OCI-LY1 (cell line): ENCODE data around the gene CDCA7L.
"Not testable (repeated sequence)": the region's sequence is repeated elsewhere in the genome, so short reads cannot be mapped to it uniquely, and the experiment has no call there.

Source experiments
- H2AFZ ChIP-seq: fragments of 200-600 bp; sonication (generic), shearing (Covaris generic); 2 replicates; pipeline ENCODE4 v1.6.0; 2014; ENCODE audit warnings: antibody characterized with exemption, mild to moderate bottlenecking, low read length
- H3F3A ChIP-seq: fragments of 200-600 bp; sonication (generic), shearing (Covaris generic); 2 replicates; pipeline ENCODE4 v1.6.0; 2014; ENCODE audit warnings: mild to moderate bottlenecking, antibody characterized with exemption, low read length, moderate library complexity; ENCODE audit not compliant: insufficient read depth
- H3K27ac ChIP-seq: fragments of 200-600 bp; sonication (generic); 2 replicates; pipeline ENCODE4 v1.5.1; 2014; ENCODE audit warnings: low read length, mixed run types, mild to moderate bottlenecking, low read depth; ENCODE audit not compliant: poor library complexity, severe bottlenecking
- H3K27me3 ChIP-seq: fragments of 200-600 bp; sonication (generic); 2 replicates; pipeline ENCODE4 v1.6.0; 2014; ENCODE audit warnings: antibody characterized with exemption, mild to moderate bottlenecking, low read length, moderate library complexity; ENCODE audit not compliant: insufficient read depth
- H3K36me3 ChIP-seq: fragments of 200-600 bp; sonication (generic); 2 replicates; pipeline ENCODE4 v1.6.1; 2014; ENCODE audit warnings: mild to moderate bottlenecking, antibody characterized with exemption, low read length, moderate library complexity, mixed read lengths; ENCODE audit not compliant: insufficient read depth
- H3K4me1 ChIP-seq: fragments of 200-600 bp; sonication (generic); 2 replicates; pipeline ENCODE4 v1.5.1; 2014; ENCODE audit warnings: mild to moderate bottlenecking, low read length, moderate library complexity; ENCODE audit not compliant: insufficient read depth, severe bottlenecking
- H3K4me2 ChIP-seq: fragments of 200-600 bp; sonication (generic), shearing (Covaris generic); 2 replicates; pipeline ENCODE4 v1.6.1; 2014; ENCODE audit warnings: low read length
- H3K4me3 ChIP-seq: fragments of 200-600 bp; sonication (generic); 2 replicates; pipeline ENCODE4 v1.5.1; 2014; ENCODE audit warnings: low read length, low read depth, mild to moderate bottlenecking, mixed read lengths; ENCODE audit not compliant: poor library complexity, severe bottlenecking
- H3K79me2 ChIP-seq: fragments of 200-600 bp; shearing (Covaris generic); 2 replicates; pipeline ENCODE4 v1.6.1; 2016; ENCODE audit warnings: mixed run types, low read length, mixed read lengths; ENCODE audit not compliant: insufficient read depth
- H3K9ac ChIP-seq: fragments of 200-600 bp; sonication (generic), shearing (Covaris generic); 2 replicates; pipeline ENCODE4 v1.6.1; 2014; ENCODE audit warnings: mild to moderate bottlenecking, low read length, mixed read lengths
- H3K9me2 ChIP-seq: fragments of 200-600 bp; sonication (generic), shearing (Covaris generic); 2 replicates; pipeline ENCODE4 v1.6.1; 2014; ENCODE audit warnings: low read depth, mild to moderate bottlenecking, low read length, mixed read lengths
- H3K9me3 ChIP-seq: fragments of 200-600 bp; shearing (Covaris generic); 2 replicates; pipeline ENCODE4 v1.6.1; 2014; ENCODE audit warnings: low read length, mixed read lengths
- H4K20me1 ChIP-seq: fragments of 200-600 bp; sonication (generic), shearing (Covaris generic); 2 replicates; pipeline ENCODE4 v1.6.0; 2016; ENCODE audit warnings: mild to moderate bottlenecking, low read length; ENCODE audit not compliant: insufficient read depth
- EZH2 ChIP-seq: fragments of 200-600 bp; sonication (generic), shearing (Covaris generic); IDR thresholded peaks from 2 replicates; pipeline ENCODE4 v1.8.0; 2017; ENCODE audit warnings: borderline replicate concordance, mixed run types, mild to moderate bottlenecking, antibody characterized with exemption, low read length, moderate library complexity, mixed read lengths
- TF ChIP-seq, protein P1 (sequence below): fragments of 200-600 bp; sonication (generic), shearing (Covaris generic); IDR thresholded peaks from 2 replicates; pipeline ENCODE4 v1.5.1; 2017; ENCODE audit warnings: mild to moderate bottlenecking, antibody characterized with exemption, low read length, moderate library complexity, mixed read lengths

The CDCA7L gene

DNA sequence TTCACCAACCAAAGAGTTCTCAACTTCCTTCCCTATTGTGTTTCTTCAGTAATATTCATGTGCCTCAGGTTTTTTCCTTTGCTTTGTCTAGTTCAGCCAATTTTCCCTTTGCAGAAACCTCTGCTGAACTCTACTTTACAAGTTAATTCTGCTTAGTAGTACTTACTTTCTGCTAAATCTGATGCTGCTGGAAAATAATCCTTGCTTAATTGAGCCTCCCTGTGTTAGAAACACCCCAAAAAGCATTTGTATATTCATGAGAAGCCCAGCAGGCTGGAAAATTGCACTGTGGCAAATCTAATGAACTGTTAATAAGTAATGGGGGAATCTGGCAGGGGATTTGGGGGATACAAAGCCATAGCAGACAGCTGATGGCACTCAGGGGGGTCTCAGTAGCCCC lies 78.5 kb downstream of the CDCA7L start:
- Histone ChIP-seq H3K4me2 (no peak overlapping the region), H3K4me3 (no peak overlapping the region), H3K27ac (no peak overlapping the region)

DNA sequence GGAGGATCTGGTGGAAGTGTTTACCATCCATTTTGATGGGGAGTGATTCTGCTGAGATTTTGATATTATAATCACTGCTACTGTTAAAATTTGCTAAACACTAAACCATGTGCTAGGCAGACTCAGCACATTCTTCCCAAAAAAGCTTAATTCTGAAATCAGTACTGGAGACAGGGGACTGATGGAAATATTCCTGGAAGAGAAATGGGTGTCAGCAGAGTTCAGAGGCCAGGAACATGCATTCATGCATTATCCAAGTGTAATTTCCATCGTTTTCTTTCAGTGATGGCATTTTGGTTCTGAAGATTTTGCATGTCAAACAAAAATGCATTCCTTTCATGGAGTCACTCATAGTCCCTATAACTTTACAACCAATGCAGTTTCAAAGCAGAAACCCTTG lies 79.0 kb downstream of the CDCA7L start:
- H3K79me2 ChIP-seq: no peaks in the 10 kb centered on the region
- H3K9ac ChIP-seq: no peak overlapping the region
- no peaks in the 10 kb centered on the region for H4K20me1 ChIP-seq
- TF ChIP-seq EZH2: no peak
- TF ChIP-seq, protein P1, sequence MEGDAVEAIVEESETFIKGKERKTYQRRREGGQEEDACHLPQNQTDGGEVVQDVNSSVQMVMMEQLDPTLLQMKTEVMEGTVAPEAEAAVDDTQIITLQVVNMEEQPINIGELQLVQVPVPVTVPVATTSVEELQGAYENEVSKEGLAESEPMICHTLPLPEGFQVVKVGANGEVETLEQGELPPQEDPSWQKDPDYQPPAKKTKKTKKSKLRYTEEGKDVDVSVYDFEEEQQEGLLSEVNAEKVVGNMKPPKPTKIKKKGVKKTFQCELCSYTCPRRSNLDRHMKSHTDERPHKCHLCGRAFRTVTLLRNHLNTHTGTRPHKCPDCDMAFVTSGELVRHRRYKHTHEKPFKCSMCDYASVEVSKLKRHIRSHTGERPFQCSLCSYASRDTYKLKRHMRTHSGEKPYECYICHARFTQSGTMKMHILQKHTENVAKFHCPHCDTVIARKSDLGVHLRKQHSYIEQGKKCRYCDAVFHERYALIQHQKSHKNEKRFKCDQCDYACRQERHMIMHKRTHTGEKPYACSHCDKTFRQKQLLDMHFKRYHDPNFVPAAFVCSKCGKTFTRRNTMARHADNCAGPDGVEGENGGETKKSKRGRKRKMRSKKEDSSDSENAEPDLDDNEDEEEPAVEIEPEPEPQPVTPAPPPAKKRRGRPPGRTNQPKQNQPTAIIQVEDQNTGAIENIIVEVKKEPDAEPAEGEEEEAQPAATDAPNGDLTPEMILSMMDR: no peak
- H2AFZ ChIP-seq: no peak overlapping the region
- no peak overlapping the region for H3K4me3 ChIP-seq
- H3K27ac ChIP-seq: no peak overlapping the region
- H3K4me2 ChIP-seq: no peak overlapping the region
- H3K27me3 ChIP-seq: no peaks in the 10 kb centered on the region
- no peaks in the 10 kb centered on the region for H3K9me2 ChIP-seq
- H3K36me3 ChIP-seq: no peaks in the 10 kb centered on the region
- H3K9me3 ChIP-seq: no peaks in the 10 kb centered on the region
- no peaks in the 10 kb centered on the region for H3K4me1 ChIP-seq
- H3F3A ChIP-seq: no peaks in the 10 kb centered on the region

More for the DNA sequence above, 78.5 kb downstream of the CDCA7L start:
- H3K36me3 ChIP-seq: no peaks in the 10 kb centered on the region
- H3K9me3 ChIP-seq: no peaks in the 10 kb centered on the region
- H3F3A ChIP-seq: no peaks in the 10 kb centered on the region
- H3K9me2 ChIP-seq: no peaks in the 10 kb centered on the region
- H2AFZ ChIP-seq: no peak overlapping the region
- H4K20me1 ChIP-seq: no peaks in the 10 kb centered on the region
- H3K4me1 ChIP-seq: no peaks in the 10 kb centered on the region
- TF ChIP-seq, protein P1: no peak
- TF ChIP-seq EZH2: no peak
- H3K27me3 ChIP-seq: no peaks in the 10 kb centered on the region
- H3K9ac ChIP-seq: no peak overlapping the region
- H3K79me2 ChIP-seq: no peaks in the 10 kb centered on the region

DNA sequence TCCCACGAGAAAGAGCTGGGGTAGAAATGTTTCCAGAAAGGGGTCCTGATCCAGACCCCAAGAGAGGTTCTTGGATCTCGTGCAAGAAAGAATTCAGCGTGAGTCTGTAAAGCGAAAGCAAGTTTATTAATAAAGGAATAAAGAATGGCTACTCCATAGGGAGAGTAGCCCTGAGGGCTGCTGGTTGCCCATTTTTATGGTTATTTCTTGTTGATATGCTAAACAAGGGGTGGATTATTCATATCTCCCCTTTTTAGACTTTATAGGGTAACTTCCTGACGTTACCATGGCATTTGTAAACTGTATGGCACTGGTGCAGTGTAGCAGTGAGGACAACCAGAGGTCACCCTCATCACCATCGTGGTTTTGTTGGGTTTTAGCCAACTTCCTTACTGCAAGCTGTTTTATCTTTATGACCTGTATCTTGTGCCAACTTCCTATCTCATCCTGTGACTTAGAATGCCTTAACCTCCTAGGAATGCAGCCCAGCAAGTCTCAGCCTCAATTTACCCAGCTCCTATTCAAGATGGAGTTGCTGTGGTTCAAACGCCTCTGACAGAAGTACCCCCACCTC lies 80.0 kb downstream of the CDCA7L start:
- not testable (repeated sequence) for H3K27me3 ChIP-seq, H3K79me2 ChIP-seq, H3K9ac ChIP-seq, H3K4me2 ChIP-seq, H3K27ac ChIP-seq, H4K20me1 ChIP-seq, H2AFZ ChIP-seq, H3K36me3 ChIP-seq, H3K9me2 ChIP-seq, H3K4me3 ChIP-seq, H3F3A ChIP-seq, H3K4me1 ChIP-seq, H3K9me3 ChIP-seq

DNA sequence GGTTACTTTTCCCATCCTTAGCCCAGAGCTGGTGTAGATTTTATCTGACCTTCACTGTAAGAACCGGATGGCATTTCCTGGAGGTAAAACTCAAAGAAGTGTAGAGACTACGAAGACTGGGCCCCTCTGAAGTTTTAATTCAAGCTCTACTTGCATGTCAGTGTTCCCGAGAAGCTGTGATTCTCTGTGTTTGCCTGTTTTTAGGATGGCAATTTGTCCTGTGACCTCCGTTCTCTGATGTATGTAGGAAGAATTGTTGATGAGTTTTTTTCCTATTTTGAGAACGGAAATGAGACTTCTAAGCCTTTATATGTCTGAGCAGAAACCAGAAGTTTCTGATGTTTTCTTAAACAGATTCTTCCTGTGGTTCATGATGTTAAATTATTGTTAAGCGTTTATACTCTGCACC lies 94.1 kb downstream of the CDCA7L start:
- Histone ChIP-seq H3K79me2 (no peaks in the 10 kb centered on the region), H3K36me3 (no peaks in the 10 kb centered on the region), H3K27me3 (peaks cover 5% of the 10 kb centered on the region; the same call in 1 of the 2 replicates), H3K27ac (no peak overlapping the region), H3K9me3 (no peaks in the 10 kb centered on the region), H3K4me3 (no peak overlapping the region), H2AFZ (no peak overlapping the region), H3K9ac (no peak overlapping the region), H3K9me2 (no peaks in the 10 kb centered on the region), H3F3A (no peaks in the 10 kb centered on the region), H4K20me1 (no peaks in the 10 kb centered on the region), H3K4me2 (no peak overlapping the region), H3K4me1 (no peaks in the 10 kb centered on the region)
- TF ChIP-seq, protein P1: no peak
- TF ChIP-seq EZH2: no peak
